Vagina (tissue), 2 donors: ENCODE measurements around the gene SLC12A7.

Experiments
- CTCF ChIP-seq, 3 experiments: fragments of 450-650 bp in 2 of 3; fragments of 200-600 bp in 1 of 3; sonication (generic) in 1 of 3; IDR thresholded peaks; one replicate each; pipeline ENCODE4 v1.5.1; 2017 to 2019; ENCODE audit warnings: antibody characterized with exemption in 3 of 3, mild to moderate bottlenecking in 2 of 3, moderate library complexity in 2 of 3
- POLR2A ChIP-seq, 2 donors: fragments of 450-650 bp; IDR thresholded peaks; one replicate each; pipeline ENCODE4 v1.6.1; 2017; ENCODE audit warnings: antibody characterized with exemption in 2 of 2, mild to moderate bottlenecking in 2 of 2, moderate library complexity in 2 of 2
- POLR2AphosphoS5 ChIP-seq, 2 donors: sonication (generic); formaldehyde crosslinking; IDR thresholded peaks; one replicate each; pipeline ENCODE4 v1.9.0; 2017; ENCODE audit warnings: antibody characterized with exemption in 2 of 2, mild to moderate bottlenecking in 2 of 2, low read depth in 1 of 2; ENCODE audit not compliant: insufficient read depth in 1 of 2

- TF ChIP-seq CTCF (IDR thresholded peaks at IDR 0.05) (no peak), POLR2AphosphoS5 (IDR thresholded peaks at IDR 0.05; ENCODE audit: insufficient read depth in 1 of 2, low read depth in 1 of 2) (no peak), POLR2A (IDR thresholded peaks at IDR 0.05) (peak in 1 of 2 donors; percentile 78)
These were observed at the start of gene SLC12A7 for GRCh38 chr5:1111727-1112289.
